Thymus (tissue), 11 donors: ENCODE measurements around the gene OPRM1. TPM values are rescaled to one million over a fixed set of nuclear protein-coding genes. Genes with fewer than 3 reads are reported as not detected.
"Not testable (repeated sequence)": the region's sequence is repeated elsewhere in the genome, so short reads cannot be mapped to it uniquely, and the experiment has no call there.

Experiments
- DNase-seq, 9 donors: peaks; one replicate each; pipeline ENCODE4 v3.0.0-alpha.2; 2013; ENCODE audit warnings: low spot score in 9 of 9, low read depth in 6 of 9, missing footprints in 1 of 9
- H3K27ac ChIP-seq, 2 donors: one replicate each; pipeline ENCODE4 v1.5.1; 2013; ENCODE audit warnings: control low read depth in 1 of 2, low read depth in 1 of 2, low read length in 1 of 2, mild to moderate bottlenecking in 1 of 2, moderate library complexity in 1 of 2
- H3K27me3 ChIP-seq, 2 donors: one replicate each; pipeline ENCODE4 v1.5.1; 2013; ENCODE audit warnings: low read length in 1 of 2; ENCODE audit not compliant: control insufficient read depth in 2 of 2, insufficient read depth in 1 of 2
- H3K36me3 ChIP-seq, 2 donors: one replicate each; pipeline ENCODE4 v1.5.1; 2013; ENCODE audit warnings: low read length in 1 of 2, mild to moderate bottlenecking in 1 of 2, moderate library complexity in 1 of 2; ENCODE audit not compliant: control insufficient read depth in 2 of 2, insufficient read depth in 2 of 2
- H3K4me1 ChIP-seq, 2 donors: one replicate each; pipeline ENCODE4 v1.5.1; 2013; ENCODE audit warnings: low read length in 2 of 2; ENCODE audit not compliant: control insufficient read depth in 2 of 2, insufficient read depth in 2 of 2
- H3K4me3 ChIP-seq, 2 donors: one replicate each; pipeline ENCODE4 v1.5.1; 2013; ENCODE audit warnings: low read length in 2 of 2, control low read depth in 1 of 2, mild to moderate bottlenecking in 1 of 2
- H3K9me3 ChIP-seq, 2 donors: one replicate each; pipeline ENCODE4 v1.5.1; 2013; ENCODE audit warnings: low read length in 1 of 2, mild to moderate bottlenecking in 1 of 2; ENCODE audit not compliant: control insufficient read depth in 2 of 2, insufficient read depth in 1 of 2
- WGBS: extraction: QIAGEN DNeasy Blood & Tissue Kit; methylation state at CpG from one replicate; pipeline ENCODE4 v1.1.7; 2013; 5-methylcytosine and 5-hydroxymethylcytosine counted together
- polyA plus RNA-seq: library from polyadenylated mRNA; stranded (reverse); fragments of 200-250 nt; gene quantifications from one replicate; pipeline ENCODE4 v1.2.3, GENCODE V29; 2013
- total RNA-seq: library from RNA; stranded (reverse); fragments of 120-200 nt; gene quantifications from one replicate; pipeline ENCODE4 v1.2.4, GENCODE V29; 2013
- donor health status: healthy.

The OPRM1 gene
- total and polyA plus RNA-seq, 2 donors: 0.02 TPM; not detected in 1

GRCh38 chr6:154232013-154232910 lies 193.2 kb downstream of the OPRM1 start:
- 86% methylated on average over 7 of the region's 7 CpGs for WGBS
- H3K4me3 ChIP-seq: no peak overlapping the region
- peak in 1 of 9 donors; percentile 39 for DNase-seq
- no peaks in the 10 kb centered on the region for H3K9me3 ChIP-seq
- H3K4me1 ChIP-seq: peaks cover 13 to 30% of the 10 kb centered on the region in 2 donors
- H3K27me3 ChIP-seq: no peaks in the 10 kb centered on the region
- H3K36me3 ChIP-seq: no peaks in the 10 kb centered on the region
- no peak overlapping the region for H3K27ac ChIP-seq

DNA sequence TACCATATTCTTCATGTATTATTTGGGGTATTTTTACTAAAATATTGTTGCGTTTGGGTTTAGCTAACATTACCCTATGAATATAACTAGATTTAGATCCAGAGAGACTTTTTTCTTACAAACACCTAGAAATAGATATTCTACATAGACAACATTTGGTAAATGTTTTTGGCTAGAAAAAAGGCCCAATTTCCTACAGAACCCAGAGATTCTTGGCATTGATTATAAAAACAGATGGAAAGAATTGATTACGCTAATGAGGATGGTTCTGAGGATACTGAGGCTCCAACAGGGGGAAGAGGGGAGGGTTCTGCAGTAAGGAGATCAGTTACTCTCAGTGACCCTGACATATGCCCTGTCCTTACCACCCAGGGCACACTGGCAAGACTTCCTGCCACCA lies 194.3 kb downstream of the OPRM1 start:
- no peaks in the 10 kb centered on the region for H3K27me3 ChIP-seq
- peak overlapping the region; percentile 44 to 87 for H3K27ac ChIP-seq
- H3K36me3 ChIP-seq: no peaks in the 10 kb centered on the region
- H3K4me3 ChIP-seq: no peak overlapping the region
- DNase-seq: no peak
- WGBS: 97% methylated on average over 2 of the region's 2 CpGs
- H3K9me3 ChIP-seq: no peaks in the 10 kb centered on the region
- H3K4me1 ChIP-seq: peaks cover 13 to 30% of the 10 kb centered on the region in 2 donors

DNA sequence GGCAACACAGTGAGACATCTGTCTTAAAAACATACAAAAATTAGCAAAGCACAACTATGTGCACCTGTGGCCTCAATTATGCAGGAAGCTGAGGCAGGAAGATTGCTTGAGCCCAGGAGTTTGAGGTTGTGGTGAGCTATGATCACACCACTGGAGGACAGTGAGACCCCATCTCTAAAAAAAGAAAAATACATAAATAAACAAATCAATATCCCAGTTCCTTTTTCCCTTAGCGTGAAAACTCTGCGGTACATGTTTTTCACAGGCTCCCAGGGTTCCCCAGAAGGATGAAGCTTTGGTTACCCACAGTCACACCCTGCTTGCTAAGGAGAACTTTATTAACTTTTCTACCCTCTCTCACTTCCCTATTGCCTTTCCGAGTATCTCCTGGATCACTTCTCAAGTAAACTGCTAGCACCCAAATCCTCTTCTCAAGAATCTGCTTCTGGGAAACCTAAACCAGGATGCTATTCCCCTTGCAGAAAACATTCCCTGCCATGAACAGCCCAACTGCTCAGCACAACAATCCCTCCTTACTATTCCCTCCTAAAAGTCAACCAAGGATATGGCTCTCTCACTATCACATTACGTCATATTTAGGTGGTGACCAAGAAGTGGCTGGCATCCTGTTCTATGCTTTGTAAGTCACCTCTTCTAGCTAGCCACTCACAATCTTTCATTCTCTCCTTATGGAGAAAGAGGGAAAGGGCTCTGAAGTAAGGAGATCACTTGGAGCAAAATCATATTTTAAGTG lies 195.2 kb downstream of the OPRM1 start:
- 55% methylated on average over 4 of the region's 4 CpGs for WGBS
- H3K4me1 ChIP-seq: peaks cover 13 to 30% of the 10 kb centered on the region in 2 donors

DNA sequence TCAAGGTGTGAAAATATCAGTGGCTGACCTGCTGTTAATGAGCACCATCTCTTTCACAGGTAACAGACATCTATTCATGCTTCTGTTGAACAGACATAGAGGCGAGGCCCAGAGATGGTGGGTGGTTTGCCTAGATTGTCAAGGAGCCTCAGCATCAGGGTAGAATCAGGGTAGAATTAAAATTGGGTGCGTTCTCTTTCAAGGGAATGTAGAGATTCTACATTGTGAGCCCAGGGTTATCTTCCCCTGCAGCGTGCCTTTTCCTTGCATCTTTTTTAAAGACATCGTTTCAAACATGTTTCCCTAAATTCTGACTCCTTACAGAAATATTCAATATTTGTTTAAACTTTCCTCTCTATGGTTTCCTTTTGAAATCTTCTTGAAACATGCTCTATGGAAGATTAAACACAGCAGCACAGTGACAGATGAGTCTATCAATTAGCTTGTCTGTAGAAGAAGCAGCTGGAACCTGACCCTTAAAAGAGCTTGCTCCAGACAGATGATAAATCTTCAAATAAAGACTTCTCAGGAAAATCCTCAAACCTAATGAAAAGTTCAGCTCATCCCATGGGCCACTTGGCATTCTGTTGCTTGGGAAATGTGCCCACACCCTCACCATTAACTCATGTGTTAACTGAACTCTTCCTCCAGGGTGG lies 197.7 kb downstream of the OPRM1 start:
- WGBS: 95% methylated on average over 4 of the region's 4 CpGs
- no peaks in the 10 kb centered on the region for H3K9me3 ChIP-seq
- peaks cover 0 to 4% of the 10 kb centered on the region in 2 donors for H3K36me3 ChIP-seq
- no peak for DNase-seq
- no peak overlapping the region for H3K4me3 ChIP-seq
- no peaks in the 10 kb centered on the region for H3K27me3 ChIP-seq
- no peak overlapping the region for H3K27ac ChIP-seq
- H3K4me1 ChIP-seq: peaks cover 13 to 28% of the 10 kb centered on the region in 2 donors

More for the DNA sequence above, 195.2 kb downstream of the OPRM1 start:
- no peaks in the 10 kb centered on the region for H3K9me3 ChIP-seq
- H3K27me3 ChIP-seq: no peaks in the 10 kb centered on the region
- peak in 2 of 9 donors; percentile 30 to 68 for DNase-seq
- no peak overlapping the region for H3K4me3 ChIP-seq
- H3K27ac ChIP-seq: peak overlapping the region; percentile 44 to 87
- no peaks in the 10 kb centered on the region for H3K36me3 ChIP-seq

DNA sequence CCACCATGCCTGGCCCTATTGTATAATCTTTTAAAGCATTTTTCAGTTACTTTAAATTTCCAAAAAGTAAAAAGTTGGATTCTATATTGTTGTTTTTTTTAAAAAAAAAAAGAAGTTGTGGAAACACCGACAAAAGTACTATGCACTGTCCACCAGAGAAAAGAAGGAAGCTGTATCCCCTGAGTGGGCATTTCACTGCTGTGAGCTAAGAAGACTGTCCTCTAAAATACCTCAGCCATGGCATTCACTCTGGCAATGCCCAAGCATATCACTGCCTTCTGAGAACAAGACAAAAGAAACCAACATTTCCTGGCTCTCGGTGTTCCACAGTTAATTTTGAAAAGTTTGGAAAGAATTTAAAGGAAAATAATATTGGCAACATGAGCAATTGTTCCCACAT lies 199.8 kb downstream of the OPRM1 start:
- no peaks in the 10 kb centered on the region for H3K27me3 ChIP-seq
- 96% methylated on average over 2 of the region's 2 CpGs for WGBS
- no peaks in the 10 kb centered on the region for H3K9me3 ChIP-seq
- H3K4me1 ChIP-seq: peaks cover 11 to 23% of the 10 kb centered on the region in 2 donors
- peaks cover 0 to 10% of the 10 kb centered on the region in 2 donors for H3K36me3 ChIP-seq
- no peak overlapping the region for H3K27ac ChIP-seq
- no peak overlapping the region for H3K4me3 ChIP-seq
- no peak for DNase-seq

DNA sequence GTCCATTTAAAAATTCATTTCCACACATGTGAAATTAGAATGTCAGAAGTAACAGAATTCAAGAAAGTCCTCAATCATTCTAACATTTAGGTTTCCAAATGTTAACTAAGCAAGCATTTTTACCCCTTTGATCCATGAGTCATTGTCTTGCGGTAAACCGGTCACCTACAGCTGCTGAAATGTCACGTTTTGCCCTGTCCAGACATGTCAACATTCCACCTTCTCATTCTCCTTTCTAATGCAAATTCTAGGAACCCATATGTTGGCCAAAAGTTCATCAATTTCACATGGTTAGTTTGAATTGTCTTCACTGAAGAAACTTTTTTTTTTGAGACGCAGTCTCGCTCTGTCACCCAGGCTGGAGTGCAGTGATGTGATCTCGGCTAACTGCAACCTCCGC lies 200.4 kb downstream of the OPRM1 start:
- no peak overlapping the region for H3K4me3 ChIP-seq
- no peaks in the 10 kb centered on the region for H3K9me3 ChIP-seq
- no peak overlapping the region for H3K27ac ChIP-seq
- H3K27me3 ChIP-seq: no peaks in the 10 kb centered on the region
- 92% methylated on average over 7 of the region's 7 CpGs for WGBS
- H3K36me3 ChIP-seq: peaks cover 0 to 10% of the 10 kb centered on the region in 2 donors
- peaks cover 11 to 22% of the 10 kb centered on the region in 2 donors for H3K4me1 ChIP-seq
- DNase-seq: no peak

DNA sequence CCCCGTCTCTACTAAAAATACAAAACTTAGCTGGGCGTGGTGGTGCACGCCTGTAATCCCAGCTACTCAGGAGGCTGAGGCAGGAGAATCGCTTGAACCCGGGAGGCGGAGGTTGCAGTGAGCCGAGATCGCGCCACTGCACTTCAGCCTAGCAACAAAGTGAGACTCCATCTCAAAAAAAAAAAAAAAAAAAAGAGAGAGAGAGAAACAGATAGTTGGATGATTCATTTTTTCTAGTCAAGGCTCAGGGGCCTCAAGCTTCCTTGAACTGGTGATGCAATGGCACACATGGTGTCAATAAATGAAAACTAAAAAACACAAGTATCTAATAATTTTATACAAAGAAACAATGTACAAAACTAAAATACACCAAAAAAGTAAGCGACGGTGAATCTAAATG lies 202.0 kb downstream of the OPRM1 start:
- H3K4me1 ChIP-seq: peaks cover 13 to 33% of the 10 kb centered on the region in 2 donors
- not testable (repeated sequence) for DNase-seq, H3K27me3 ChIP-seq, H3K27ac ChIP-seq, H3K9me3 ChIP-seq, H3K36me3 ChIP-seq, H3K4me3 ChIP-seq
- WGBS: 96% methylated on average over 11 of the region's 11 CpGs

DNA sequence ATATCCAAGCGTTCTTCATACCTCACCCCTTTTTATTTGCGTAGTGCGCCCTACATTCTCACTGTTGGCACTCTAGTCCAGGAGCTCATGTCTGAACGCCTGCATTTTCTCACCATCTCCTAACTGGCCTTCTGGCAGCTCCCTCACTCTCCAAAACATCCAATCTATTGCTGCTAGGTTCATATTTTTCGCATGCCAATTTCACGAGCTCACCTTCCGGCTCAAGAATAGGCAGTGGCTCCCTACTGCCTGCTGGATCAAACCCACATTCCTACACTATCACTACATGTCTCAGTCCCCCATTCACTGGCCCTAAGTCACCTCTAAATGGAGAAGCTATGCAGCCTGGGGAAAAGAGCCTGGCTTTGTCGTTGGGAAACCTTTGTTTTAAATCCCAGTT lies 202.5 kb downstream of the OPRM1 start:
- Histone ChIP-seq H3K4me3 (no peak overlapping the region), H3K27ac (no peak overlapping the region), H3K36me3 (peaks cover 0 to 10% of the 10 kb centered on the region in 2 donors), H3K4me1 (peaks cover 13 to 37% of the 10 kb centered on the region in 2 donors), H3K9me3 (no peaks in the 10 kb centered on the region), H3K27me3 (no peaks in the 10 kb centered on the region)
- DNase-seq: no peak
- 97% methylated on average over 8 of the region's 8 CpGs for WGBS
